Retinal pigment epithelial cell (primary cell): ENCODE measurements around the gene MYLK4.
A peak's percentile ranks its signal among the peaks of the same experiment; 100 is the strongest.

Experiments
- DNase-seq: peaks from one replicate; pipeline ENCODE4 v3.0.0-alpha.2; 2010; ENCODE audit warnings: low read depth
- H3K4me3 ChIP-seq: 2 replicates; pipeline ENCODE4 v1.5.1; 2011; ENCODE audit warnings: mild to moderate bottlenecking, low read length, control low read depth, moderate library complexity
- TF ChIP-seq, protein P1 (sequence below): conservative IDR thresholded peaks from 2 replicates; pipeline ENCODE4 v1.5.1; 2011; ENCODE audit warnings: low read depth, low read length, control low read depth, inconsistent platforms

The MYLK4 gene

DNA sequence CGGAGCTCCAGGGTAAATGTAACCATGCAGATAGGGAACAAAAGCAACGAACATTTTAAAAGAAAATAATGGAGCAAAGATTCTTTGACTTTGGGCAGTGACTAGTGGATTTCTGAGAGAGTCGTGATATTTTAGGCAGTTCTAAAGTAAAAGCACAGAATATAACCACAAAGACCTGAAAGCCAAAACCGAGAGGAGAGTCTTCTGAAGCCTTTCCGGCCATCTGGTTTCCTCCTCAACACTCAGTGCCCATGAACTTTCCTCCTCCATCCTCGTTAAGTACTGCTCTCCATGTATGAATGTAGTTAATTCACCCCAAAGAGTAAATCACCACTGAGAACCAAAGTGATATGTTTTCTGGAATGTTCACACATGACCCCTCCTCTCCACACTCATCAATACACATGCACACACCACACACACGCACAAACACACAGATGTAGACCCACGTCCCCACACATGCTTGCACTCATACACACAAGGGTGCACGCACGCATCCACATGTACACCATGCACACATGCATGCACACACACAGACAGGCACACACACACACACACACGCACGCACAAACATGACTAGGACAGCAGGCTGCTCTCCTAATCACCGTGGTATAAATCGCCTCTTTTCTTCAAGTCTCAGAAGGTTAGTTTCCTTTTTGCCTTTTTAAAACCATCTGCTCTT, 109.5 kb downstream of the MYLK4 start:
- no peak overlapping the region for H3K4me3 ChIP-seq
- TF ChIP-seq, protein P1, sequence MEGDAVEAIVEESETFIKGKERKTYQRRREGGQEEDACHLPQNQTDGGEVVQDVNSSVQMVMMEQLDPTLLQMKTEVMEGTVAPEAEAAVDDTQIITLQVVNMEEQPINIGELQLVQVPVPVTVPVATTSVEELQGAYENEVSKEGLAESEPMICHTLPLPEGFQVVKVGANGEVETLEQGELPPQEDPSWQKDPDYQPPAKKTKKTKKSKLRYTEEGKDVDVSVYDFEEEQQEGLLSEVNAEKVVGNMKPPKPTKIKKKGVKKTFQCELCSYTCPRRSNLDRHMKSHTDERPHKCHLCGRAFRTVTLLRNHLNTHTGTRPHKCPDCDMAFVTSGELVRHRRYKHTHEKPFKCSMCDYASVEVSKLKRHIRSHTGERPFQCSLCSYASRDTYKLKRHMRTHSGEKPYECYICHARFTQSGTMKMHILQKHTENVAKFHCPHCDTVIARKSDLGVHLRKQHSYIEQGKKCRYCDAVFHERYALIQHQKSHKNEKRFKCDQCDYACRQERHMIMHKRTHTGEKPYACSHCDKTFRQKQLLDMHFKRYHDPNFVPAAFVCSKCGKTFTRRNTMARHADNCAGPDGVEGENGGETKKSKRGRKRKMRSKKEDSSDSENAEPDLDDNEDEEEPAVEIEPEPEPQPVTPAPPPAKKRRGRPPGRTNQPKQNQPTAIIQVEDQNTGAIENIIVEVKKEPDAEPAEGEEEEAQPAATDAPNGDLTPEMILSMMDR = no peak
- DNase-seq = no peak

DNA sequence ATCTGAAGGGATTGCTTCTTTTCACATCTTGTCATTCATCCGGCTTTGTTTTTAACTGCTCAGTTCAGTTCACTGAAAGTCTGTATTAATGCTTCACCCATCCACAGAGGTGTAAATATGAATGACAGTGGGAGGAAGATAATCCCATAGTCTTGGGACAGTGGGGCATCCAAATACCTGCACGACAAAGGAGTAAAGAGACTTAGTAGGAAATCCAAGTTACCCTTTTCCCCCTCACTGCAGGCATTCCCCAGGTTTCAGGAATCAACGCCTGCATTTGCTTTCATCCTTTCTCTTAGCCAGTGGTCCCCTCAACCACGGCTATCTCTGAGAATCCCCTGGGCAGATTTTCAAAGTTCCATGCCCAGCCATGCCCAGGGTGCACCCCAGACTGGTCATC, 110.2 kb downstream of the MYLK4 start:
- TF ChIP-seq, protein P1 = no peak
- H3K4me3 ChIP-seq = no peak overlapping the region
- DNase-seq = no peak

DNA sequence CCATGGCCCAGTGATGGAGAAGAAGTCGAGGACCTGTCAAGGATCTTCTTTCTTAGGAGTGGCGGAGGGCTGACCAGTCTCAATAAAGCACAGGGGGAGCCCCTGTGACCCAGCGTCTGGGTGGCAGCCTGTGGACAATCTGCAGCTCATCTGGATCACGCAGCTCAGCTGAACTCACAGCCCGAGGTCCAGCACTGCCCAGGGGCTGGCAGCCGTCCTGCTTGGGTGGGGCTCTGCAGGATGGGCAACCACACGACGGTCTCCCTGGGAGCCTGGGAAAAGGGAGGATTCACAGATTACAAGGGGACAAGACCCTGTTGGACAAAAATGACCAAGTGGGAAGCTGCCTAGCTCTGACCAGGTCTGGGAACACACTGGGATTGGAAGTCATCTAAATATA, 110.8 kb downstream of the MYLK4 start:
- TF ChIP-seq, protein P1 = no peak
- no peak overlapping the region for H3K4me3 ChIP-seq
- DNase-seq = no peak

DNA sequence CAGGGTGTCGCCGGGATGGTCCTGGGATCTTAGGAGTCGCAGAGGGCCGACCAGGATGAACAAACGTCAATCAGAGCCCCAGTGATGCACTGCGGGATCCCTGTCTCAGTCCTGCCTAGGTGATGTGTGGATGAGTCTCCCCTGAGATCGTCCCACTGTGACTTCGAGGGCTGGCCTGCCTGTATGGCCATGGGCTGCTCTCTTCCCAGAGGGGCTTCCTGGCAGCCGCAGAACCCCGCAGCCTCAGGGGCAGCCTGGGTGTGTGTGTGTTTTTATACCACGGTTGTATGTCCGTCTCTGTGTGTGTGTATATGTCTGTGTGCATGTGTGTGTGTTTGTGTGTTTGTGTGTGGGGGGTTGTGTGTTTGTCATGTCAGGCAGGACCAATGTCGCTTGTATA, 111.6 kb downstream of the MYLK4 start:
- H3K4me3 ChIP-seq = no peak overlapping the region
- TF ChIP-seq, protein P1 = no peak
- DNase-seq = no peak

DNA sequence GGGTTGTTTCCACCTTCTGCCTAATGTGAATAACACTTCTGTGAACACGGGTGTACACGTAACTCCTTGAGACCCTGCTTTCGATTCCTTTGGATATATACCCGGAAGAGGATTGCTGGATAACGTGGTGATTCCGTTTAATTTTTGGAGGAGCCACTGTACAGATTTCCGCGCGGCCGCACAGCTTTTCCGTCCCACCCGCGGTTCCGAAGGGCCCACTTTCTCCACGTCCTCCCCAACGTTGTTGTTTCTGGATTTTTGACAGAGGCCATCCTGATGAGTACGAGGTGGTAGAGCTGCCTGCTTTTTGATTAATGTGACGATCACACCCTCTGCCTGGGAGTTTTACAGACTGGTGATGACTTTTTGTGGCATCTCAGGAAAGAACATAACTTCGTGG, 114.0 kb downstream of the MYLK4 start:
- DNase-seq = no peak
- TF ChIP-seq, protein P1 = no peak
- no peak overlapping the region for H3K4me3 ChIP-seq

DNA sequence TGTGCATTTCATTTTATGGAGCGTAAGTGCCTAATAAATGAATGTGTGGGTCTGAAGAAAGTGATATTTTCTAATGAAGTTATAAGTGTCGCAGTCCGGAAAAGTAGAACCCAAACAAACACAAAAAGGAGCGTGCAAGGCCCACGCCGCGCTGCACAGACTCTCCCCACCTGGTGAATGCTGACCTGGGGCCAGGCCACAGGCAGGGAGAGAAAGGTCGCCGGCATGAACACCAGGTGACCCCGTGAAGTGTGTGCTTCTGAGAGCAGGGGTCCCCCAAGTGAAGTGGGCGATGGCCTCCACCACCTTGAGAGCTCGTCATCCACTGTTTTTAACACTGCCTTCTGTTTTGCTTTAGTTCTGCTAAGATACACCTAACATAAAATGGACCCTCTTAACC, 114.8 kb downstream of the MYLK4 start:
- TF ChIP-seq, protein P1 = no peak
- H3K4me3 ChIP-seq = no peak overlapping the region
- DNase-seq = no peak

DNA sequence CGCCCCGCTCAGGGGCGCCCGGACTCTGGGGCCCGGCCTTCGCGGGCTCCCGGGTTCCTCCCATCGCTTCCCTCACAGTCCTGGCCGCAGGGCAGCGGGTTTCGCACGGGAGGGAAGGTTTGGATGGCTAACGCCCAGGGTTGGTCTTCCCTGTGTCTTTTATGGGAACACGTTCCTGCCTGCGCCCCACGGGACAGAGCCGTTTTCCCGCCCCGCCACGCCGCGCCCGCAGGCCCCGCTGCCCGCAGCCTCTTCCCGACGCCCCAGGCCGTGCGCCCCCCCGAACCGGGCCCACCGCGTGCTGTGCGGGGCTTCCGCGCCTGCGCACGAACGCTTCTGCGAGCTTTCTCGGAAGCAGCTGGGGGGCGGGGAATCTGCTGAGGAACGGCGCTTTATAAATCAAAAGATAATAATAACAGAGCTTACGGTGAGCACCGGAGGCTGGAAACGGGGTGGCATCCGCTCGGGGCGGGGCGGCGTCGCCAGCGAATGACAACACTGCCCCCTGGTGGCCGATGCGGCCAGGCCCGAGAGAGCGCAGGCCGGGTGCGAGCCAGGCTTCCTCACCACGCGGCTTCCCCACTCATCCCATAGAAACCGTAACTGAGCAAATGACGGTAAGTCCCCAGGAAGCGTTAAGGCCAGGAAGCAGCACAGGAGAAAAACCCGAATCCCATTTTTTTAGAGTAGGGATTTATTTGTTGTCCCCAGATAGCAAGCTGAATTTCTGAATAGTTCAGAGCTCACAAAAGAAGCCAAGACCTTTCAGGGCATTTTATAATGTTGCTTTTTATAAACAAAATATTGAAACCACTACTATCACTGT, 116.4 kb downstream of the MYLK4 start:
- peak overlapping the region; percentile 31 for H3K4me3 ChIP-seq
- TF ChIP-seq, protein P1 = peak; percentile 94
- DNase-seq = no peak
